ENCODE data around the gene GPR34.

Gene GPR34

GRCh38 chrX:41734530-41734929, 45.8 kb downstream of the GPR34 start:
- DNase-seq (ENCODE audit: low spot score) = no peak

GRCh38 chrX:41737065-41737464, 48.3 kb downstream of the GPR34 start:
- DNase-seq (ENCODE audit: low spot score) = no peak

- no peak for DNase-seq (ENCODE audit: low spot score)
These were observed 51.1 kb downstream of the GPR34 start for GRCh38 chrX:41739871-41740270.
